Measurements from ENCODE around the gene MAPK13. TPM values are rescaled to one million over a fixed set of nuclear protein-coding genes. Genes with fewer than 3 reads are reported as not detected.

MAPK13 gene
- total RNA-seq, 4 donors from 2014 or later: 1.4 to 8.4 (median 3.1) TPM

GRCh38 chr6:36139991-36140710 lies 9.8 kb downstream of the MAPK13 start:
- Histone ChIP-seq H3K4me3 (no peak overlapping the region), H3K4me1 (no peaks in the 10 kb centered on the region), H3K27ac (no peak overlapping the region), H3K27me3 (peaks cover 9% of the 10 kb centered on the region), H3K9me3 (no peaks in the 10 kb centered on the region), H3K36me3 (no peaks in the 10 kb centered on the region)
- ATAC-seq: no peak
- 80 to 88% methylated on average over 4 to 6 of the region's 8 CpGs for WGBS, 2 donors (ENCODE audit: low coverage in 1 of 2)
- TF ChIP-seq, protein P1, sequence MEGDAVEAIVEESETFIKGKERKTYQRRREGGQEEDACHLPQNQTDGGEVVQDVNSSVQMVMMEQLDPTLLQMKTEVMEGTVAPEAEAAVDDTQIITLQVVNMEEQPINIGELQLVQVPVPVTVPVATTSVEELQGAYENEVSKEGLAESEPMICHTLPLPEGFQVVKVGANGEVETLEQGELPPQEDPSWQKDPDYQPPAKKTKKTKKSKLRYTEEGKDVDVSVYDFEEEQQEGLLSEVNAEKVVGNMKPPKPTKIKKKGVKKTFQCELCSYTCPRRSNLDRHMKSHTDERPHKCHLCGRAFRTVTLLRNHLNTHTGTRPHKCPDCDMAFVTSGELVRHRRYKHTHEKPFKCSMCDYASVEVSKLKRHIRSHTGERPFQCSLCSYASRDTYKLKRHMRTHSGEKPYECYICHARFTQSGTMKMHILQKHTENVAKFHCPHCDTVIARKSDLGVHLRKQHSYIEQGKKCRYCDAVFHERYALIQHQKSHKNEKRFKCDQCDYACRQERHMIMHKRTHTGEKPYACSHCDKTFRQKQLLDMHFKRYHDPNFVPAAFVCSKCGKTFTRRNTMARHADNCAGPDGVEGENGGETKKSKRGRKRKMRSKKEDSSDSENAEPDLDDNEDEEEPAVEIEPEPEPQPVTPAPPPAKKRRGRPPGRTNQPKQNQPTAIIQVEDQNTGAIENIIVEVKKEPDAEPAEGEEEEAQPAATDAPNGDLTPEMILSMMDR (IDR thresholded peaks at IDR 0.05): no peak
- TF ChIP-seq POLR2AphosphoS5 (IDR thresholded peaks at IDR 0.05): no peak
- no peak for TF ChIP-seq EP300 (IDR thresholded peaks at IDR 0.05)
- no peak for TF ChIP-seq POLR2A (IDR thresholded peaks at IDR 0.05)

GRCh38 chr6:36141091-36141490 lies 10.8 kb downstream of the MAPK13 start:
- Histone ChIP-seq H3K4me1 (no peaks in the 10 kb centered on the region), H3K27ac (no peak overlapping the region), H3K36me3 (no peaks in the 10 kb centered on the region), H3K4me3 (no peak overlapping the region), H3K27me3 (peaks cover under 1% of the 10 kb centered on the region), H3K9me3 (no peaks in the 10 kb centered on the region)
- WGBS, 2 donors (ENCODE audit: low coverage in 1 of 2): 91% methylated on average over 4 of the region's 4 CpGs
- no peak for ATAC-seq
- TF ChIP-seq POLR2A (IDR thresholded peaks at IDR 0.05) (no peak), POLR2AphosphoS5 (IDR thresholded peaks at IDR 0.05) (no peak), EP300 (IDR thresholded peaks at IDR 0.05) (no peak)
- TF ChIP-seq, protein P1 (IDR thresholded peaks at IDR 0.05): no peak

DNA sequence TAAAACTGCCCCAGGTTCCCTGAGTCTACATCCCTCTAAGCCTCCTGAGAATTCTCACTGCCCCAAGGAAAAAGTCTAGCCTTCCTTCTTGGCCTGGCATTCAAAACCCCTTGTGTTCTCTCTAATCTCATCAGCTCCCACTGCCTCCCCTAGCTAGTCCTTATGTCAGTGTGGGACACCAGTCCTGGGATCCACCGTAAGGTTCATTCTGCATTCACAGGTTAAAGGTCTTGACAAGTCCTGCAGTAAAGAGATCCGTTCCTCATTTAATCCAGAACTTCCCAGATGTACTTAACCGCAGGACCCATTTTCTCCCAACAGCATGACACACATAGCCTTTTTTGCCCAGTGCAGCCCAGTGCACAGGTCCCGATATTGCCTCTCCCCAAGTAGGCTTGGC lies 11.6 kb downstream of the MAPK13 start:
- H3K4me1 ChIP-seq: no peaks in the 10 kb centered on the region
- H3K36me3 ChIP-seq: no peaks in the 10 kb centered on the region
- H3K4me3 ChIP-seq: no peak overlapping the region
- no peak for TF ChIP-seq EP300 (IDR thresholded peaks at IDR 0.05)
- no peak for TF ChIP-seq POLR2AphosphoS5 (IDR thresholded peaks at IDR 0.05)
- TF ChIP-seq, protein P1 (IDR thresholded peaks at IDR 0.05): no peak
- TF ChIP-seq POLR2A (IDR thresholded peaks at IDR 0.05): no peak
- H3K27ac ChIP-seq: no peak overlapping the region
- ATAC-seq: no peak
- H3K27me3 ChIP-seq: no peaks in the 10 kb centered on the region
- no peaks in the 10 kb centered on the region for H3K9me3 ChIP-seq
- 81% methylated on average over 4 of the region's 4 CpGs; no CpG with 5 or more reads in 1 of the 2 donors for WGBS, 2 donors (ENCODE audit: low coverage in 1 of 2)

DNA sequence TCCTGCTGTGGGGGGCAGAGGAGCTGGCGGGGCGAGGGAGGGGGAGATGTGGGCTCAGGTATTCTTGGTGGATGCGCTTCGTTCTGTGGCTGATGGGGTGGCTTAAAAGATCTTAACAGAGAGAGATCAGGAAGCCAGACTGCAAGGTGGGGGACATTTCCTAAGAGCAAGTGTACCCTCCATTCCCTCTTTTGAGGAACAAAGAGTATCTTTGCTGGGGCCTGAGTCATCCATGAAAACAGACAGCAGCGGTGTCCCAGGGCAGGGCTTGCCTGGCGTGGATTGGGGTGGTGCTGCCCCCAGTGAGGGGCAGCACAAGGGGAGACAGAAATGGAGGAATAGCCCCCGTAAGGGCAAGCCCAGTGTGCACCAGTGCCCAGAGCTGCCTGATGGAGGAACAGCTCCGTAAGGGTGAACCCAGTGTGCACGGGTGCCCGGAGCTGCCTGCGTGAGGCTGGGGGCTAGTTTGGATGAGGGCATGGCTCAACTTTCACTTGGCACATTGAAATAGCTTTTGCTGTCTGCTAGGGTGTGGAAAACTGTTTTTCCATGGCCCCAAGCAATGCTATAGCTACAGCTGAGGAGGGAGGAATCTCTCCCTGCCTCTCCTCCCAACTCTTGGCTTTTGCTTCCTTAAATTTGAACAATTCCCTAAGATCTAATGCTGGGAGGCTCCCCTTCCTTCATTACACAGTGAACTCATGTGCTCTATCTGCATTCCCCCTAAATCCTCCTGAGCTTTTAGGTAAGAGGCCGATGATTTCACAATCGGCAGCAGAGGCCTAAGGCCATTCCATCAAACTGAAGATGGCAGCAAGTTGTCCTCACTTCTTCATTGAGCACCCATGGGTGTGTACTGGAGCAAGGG lies 12.9 kb downstream of the MAPK13 start:
- H3K36me3 ChIP-seq: no peaks in the 10 kb centered on the region
- H3K27me3 ChIP-seq: no peaks in the 10 kb centered on the region
- H3K9me3 ChIP-seq: no peaks in the 10 kb centered on the region
- no peaks in the 10 kb centered on the region for H3K4me1 ChIP-seq
- H3K4me3 ChIP-seq: no peak overlapping the region
- H3K27ac ChIP-seq: no peak overlapping the region
- ATAC-seq: no peak
- WGBS, 2 donors (ENCODE audit: low coverage in 1 of 2): 96 to 97% methylated on average over 4 to 5 of the region's 13 CpGs
- TF ChIP-seq, protein P1 (IDR thresholded peaks at IDR 0.05): no peak
- no peak for TF ChIP-seq POLR2AphosphoS5 (IDR thresholded peaks at IDR 0.05)
- TF ChIP-seq EP300 (IDR thresholded peaks at IDR 0.05): no peak
- TF ChIP-seq POLR2A (IDR thresholded peaks at IDR 0.05): no peak
